WTC11 (cell line): ENCODE measurements around the gene FGB. TPM values are rescaled to one million over a fixed set of nuclear protein-coding genes. Genes with fewer than 3 reads are reported as not detected.

ENCODE experiments used
- ATAC-seq: fragments of 200-7000 bp; cut with Tn5 transposase; 2 replicates; pipeline ENCODE4 v1.10.0; 2021; ENCODE audit warnings: mild to moderate bottlenecking, moderate library complexity
- CTCF ChIA-PET: fragments of 300-600 bp; sonication (Branson Sonifier 250); formaldehyde crosslinking; loops from one replicate; lab custom pipeline; 2021; ENCODE audit warnings: antibody characterized with exemption; lab: Charles Lee
- POLR2A ChIA-PET: fragments of 350-600 bp; sonication (Branson Sonifier 250); formaldehyde crosslinking; loops from one replicate; lab custom pipeline; 2021; ENCODE audit warnings: antibody characterized with exemption; lab: Charles Lee
- DNase-seq: peaks from one replicate; pipeline ENCODE4 v3.0.0; 2021; ENCODE audit warnings: low spot score
- H3K27ac Mint-ChIP-seq: 2 replicates; pipeline ENCODE4 v1.8.0; 2021; ENCODE audit warnings: mixed read lengths
- H3K27me3 Mint-ChIP-seq: 2 replicates; pipeline ENCODE4 v1.8.0; 2021; ENCODE audit warnings: low read depth, mild to moderate bottlenecking, moderate library complexity, mixed read lengths
- H3K36me3 Mint-ChIP-seq: 2 replicates; pipeline ENCODE4 v1.8.0; 2021; ENCODE audit warnings: mixed read lengths
- H3K4me1 Mint-ChIP-seq: 2 replicates; pipeline ENCODE4 v1.8.0; 2022; ENCODE audit warnings: mixed read lengths
- H3K4me3 Mint-ChIP-seq: 2 replicates; pipeline ENCODE4 v1.8.0; 2021; ENCODE audit warnings: mild to moderate bottlenecking, moderate library complexity, mixed read lengths
- H3K9me3 Mint-ChIP-seq: 2 replicates; pipeline ENCODE4 v1.8.0; 2021; ENCODE audit warnings: mixed read lengths
- CBFB ChIP-seq: sonication (generic); formaldehyde crosslinking; IDR thresholded peaks from 2 replicates; pipeline ENCODE4 v1.8.1; 2022; ENCODE audit warnings: mild to moderate bottlenecking, low read depth, missing genetic modification reagents
- CDX4 ChIP-seq: fragments of 250-450 bp; sonication (Bioruptor Pico); IDR thresholded peaks from 2 replicates; pipeline ENCODE4 v1.9.0; 2021; ENCODE audit warnings: moderate library complexity, mild to moderate bottlenecking, inconsistent platforms, borderline replicate concordance
- CTCF ChIP-seq: fragments of 200-600 bp; IDR thresholded peaks from 2 replicates; pipeline ENCODE4 v1.8.0; 2022; ENCODE audit warnings: antibody characterized with exemption
- EMX1 ChIP-seq: fragments of 250-450 bp; sonication (Bioruptor Pico); IDR thresholded peaks from 2 replicates; pipeline ENCODE4 v1.8.0; 2021; ENCODE audit warnings: mild to moderate bottlenecking
- ERG ChIP-seq: fragments of 250-450 bp; sonication (Bioruptor Pico); IDR thresholded peaks from 2 replicates; pipeline ENCODE4 v1.8.0; 2021; ENCODE audit warnings: mild to moderate bottlenecking
- GRHL2 ChIP-seq: fragments of 250-450 bp; sonication (Bioruptor Pico); IDR thresholded peaks from 2 replicates; pipeline ENCODE4 v1.8.0; 2022; ENCODE audit warnings: mild to moderate bottlenecking, moderate library complexity; ENCODE audit not compliant: insufficient replicate concordance, severe bottlenecking
- MLX ChIP-seq: sonication (generic); formaldehyde crosslinking; IDR thresholded peaks from 2 replicates; pipeline ENCODE4 v1.8.1; 2023; ENCODE audit warnings: mild to moderate bottlenecking, missing genetic modification reagents, moderate library complexity
- NFE2L1 ChIP-seq: sonication (generic); formaldehyde crosslinking; IDR thresholded peaks from 2 replicates; pipeline ENCODE4 v1.8.1; 2023; ENCODE audit warnings: missing genetic modification reagents
- NR3C1 ChIP-seq: sonication (generic); formaldehyde crosslinking; conservative IDR thresholded peaks from 2 replicates; pipeline ENCODE4 v1.8.1; 2023; ENCODE audit warnings: low read depth, mild to moderate bottlenecking, missing genetic modification reagents
- PRRX2 ChIP-seq: fragments of 250-450 bp; sonication (Bioruptor Pico); IDR thresholded peaks from 2 replicates; pipeline ENCODE4 v1.8.0; 2021; ENCODE audit warnings: mild to moderate bottlenecking
- SOX15 ChIP-seq: fragments of 250-450 bp; sonication (Bioruptor Pico); IDR thresholded peaks from 2 replicates; pipeline ENCODE4 v1.9.0; 2021; ENCODE audit warnings: mild to moderate bottlenecking
- TP53 ChIP-seq: sonication (generic); formaldehyde crosslinking; IDR thresholded peaks from 2 replicates; pipeline ENCODE4 v1.8.1; 2023; ENCODE audit warnings: mild to moderate bottlenecking, missing genetic modification reagents
- USF1 ChIP-seq: sonication (generic); formaldehyde crosslinking; IDR thresholded peaks from 2 replicates; pipeline ENCODE4 v1.8.0; 2022; ENCODE audit warnings: mild to moderate bottlenecking, missing genetic modification reagents
- ZNF121 ChIP-seq: sonication (generic); formaldehyde crosslinking; IDR thresholded peaks from 2 replicates; pipeline ENCODE4 v1.8.0; 2023; ENCODE audit warnings: missing genetic modification reagents
- ZNF416 ChIP-seq: fragments of 250-450 bp; sonication (Bioruptor Pico); IDR thresholded peaks from 2 replicates; pipeline ENCODE4 v1.9.0; 2021; ENCODE audit warnings: mild to moderate bottlenecking, inconsistent platforms
- ZNF425 ChIP-seq: fragments of 250-450 bp; sonication (Bioruptor Pico); conservative IDR thresholded peaks from 2 replicates; pipeline ENCODE4 v1.9.0; 2021; ENCODE audit warnings: mild to moderate bottlenecking
- ZNF671 ChIP-seq: fragments of 250-450 bp; sonication (Bioruptor Pico); IDR thresholded peaks from 2 replicates; pipeline ENCODE4 v1.8.0; 2021; ENCODE audit warnings: mild to moderate bottlenecking
- total RNA-seq: library from RNA; stranded (reverse); gene quantifications from 3 replicates; pipeline ENCODE4 v1.2.3, GENCODE V29; 2021

The FGB gene
- total RNA-seq, 1 experiment from 2014 or later: 2.3 TPM

GRCh38 chr4:154586296-154587033 is 23.7 kb downstream of the FGB start:
- ChIA-PET CTCF (interaction anchor here (1.8 kb wide), 1 partner anchor 32 kb away, joined by 8 read pairs; no protein-coding TSS in a partner anchor), POLR2A (no interaction called here)
- Mint-ChIP-seq H3K4me1 (peaks cover 3% of the 10 kb centered on the region), H3K9me3 (no peaks in the 10 kb centered on the region), H3K27ac (no peak overlapping the region), H3K4me3 (no peak overlapping the region), H3K27me3 (no peaks in the 10 kb centered on the region), H3K36me3 (no peaks in the 10 kb centered on the region)
- TF ChIP-seq CTCF (no peak), ZNF425 (CRISPR knock-in tag) (no peak), ZNF416 (CRISPR knock-in tag) (no peak), GRHL2 (CRISPR knock-in tag) (no peak)
- ATAC-seq: no peak
- no peak for DNase-seq

- TF ChIP-seq TP53 (CRISPR knock-in tag) (no peak), PRRX2 (CRISPR knock-in tag) (no peak), USF1 (CRISPR knock-in tag) (no peak), EMX1 (CRISPR knock-in tag) (no peak), ERG (CRISPR knock-in tag) (no peak)
- Mint-ChIP-seq H3K4me1 (peaks cover 3% of the 10 kb centered on the region), H3K9me3 (no peaks in the 10 kb centered on the region), H3K36me3 (no peaks in the 10 kb centered on the region), H3K27ac (no peak overlapping the region), H3K4me3 (no peak overlapping the region), H3K27me3 (no peaks in the 10 kb centered on the region)
- DNase-seq (no peak), ATAC-seq (no peak)
- CTCF ChIA-PET: interaction anchor here (0.6 to 2.1 kb wide), 2 partner anchors 31 to 620 kb away, joined by 3 to 13 read pairs; no protein-coding TSS in a partner anchor
- POLR2A ChIA-PET: no interaction called here
These were observed 25.4 kb downstream of the FGB start for GRCh38 chr4:154588198-154588597.

- ChIA-PET POLR2A (no interaction called here), CTCF (interaction anchor here (2.1 kb wide), 1 partner anchor 29 kb away, joined by 13 read pairs; no protein-coding TSS in a partner anchor)
- no peak overlapping the region for H3K4me3 Mint-ChIP-seq
- H3K27ac Mint-ChIP-seq: no peak overlapping the region; the same call in 1 of the 2 replicates
- DNase-seq (no peak), ATAC-seq (peak; percentile 32; the same call in 1 of the 2 replicates)
- no peaks in the 10 kb centered on the region for H3K27me3 Mint-ChIP-seq
- peaks cover 3% of the 10 kb centered on the region for H3K4me1 Mint-ChIP-seq
- H3K9me3 Mint-ChIP-seq: no peaks in the 10 kb centered on the region
- no peaks in the 10 kb centered on the region for H3K36me3 Mint-ChIP-seq
- TF ChIP-seq CDX4 (CRISPR knock-in tag) (no peak), NR3C1 (CRISPR knock-in tag) (no peak), ZNF121 (CRISPR knock-in tag) (no peak), NFE2L1 (CRISPR knock-in tag) (no peak), MLX (CRISPR knock-in tag) (no peak), ZNF671 (CRISPR knock-in tag) (no peak), ZNF425 (CRISPR knock-in tag) (no peak), SOX15 (no peak), CBFB (CRISPR knock-in tag) (no peak)
These were observed 26.7 kb downstream of the FGB start for GRCh38 chr4:154589296-154590197.
